NT2/D1 (cell line): ENCODE results near the gene MGAT5.

ENCODE experiments used
- DNase-seq: peaks from one replicate; pipeline ENCODE4 v3.0.0-alpha.2; 2011; ENCODE audit warnings: low read depth, low spot score
- H3K27me3 ChIP-seq: 2 replicates; pipeline ENCODE4 v1.6.0; 2011; ENCODE audit warnings: mild to moderate bottlenecking; ENCODE audit not compliant: insufficient read length, insufficient read depth
- H3K36me3 ChIP-seq: 2 replicates; pipeline ENCODE4 v1.6.1; 2011; ENCODE audit warnings: mild to moderate bottlenecking, low read length, mixed read lengths; ENCODE audit not compliant: insufficient read depth, insufficient read length
- H3K4me1 ChIP-seq: 2 replicates; pipeline ENCODE4 v1.5.1; 2011; ENCODE audit not compliant: insufficient read depth, insufficient read length
- H3K4me3 ChIP-seq: 2 replicates; pipeline ENCODE4 v1.5.1; 2011; ENCODE audit warnings: low read depth; ENCODE audit not compliant: insufficient read length
- H3K9ac ChIP-seq: 2 replicates; pipeline ENCODE4 v1.6.0; 2011; ENCODE audit warnings: low read depth; ENCODE audit not compliant: insufficient read length
- H3K9me3 ChIP-seq: 2 replicates; pipeline ENCODE4 v1.5.1; 2011; ENCODE audit warnings: mild to moderate bottlenecking, low read length; ENCODE audit not compliant: insufficient read depth
- SUZ12 ChIP-seq: IDR thresholded peaks from 2 replicates; pipeline ENCODE4 v1.6.1; 2011; ENCODE audit not compliant: insufficient read length, insufficient read depth; ENCODE audit errors: extremely low read depth
- YY1 ChIP-seq: IDR thresholded peaks from 2 replicates; pipeline ENCODE4 v1.6.1; 2011; ENCODE audit not compliant: insufficient read length, insufficient read depth
- ZNF274 ChIP-seq: IDR thresholded peaks from 2 replicates; pipeline ENCODE4 v1.6.1; 2011; ENCODE audit warnings: mild to moderate bottlenecking, low read depth, low read length

The MGAT5 gene

GRCh38 chr2:134500211-134500935, 246.5 kb downstream of the MGAT5 start:
- H3K36me3 ChIP-seq = no peaks in the 10 kb centered on the region
- H3K9ac ChIP-seq = no peak overlapping the region
- no peak for DNase-seq
- H3K4me1 ChIP-seq = no peaks in the 10 kb centered on the region
- H3K9me3 ChIP-seq = no peaks in the 10 kb centered on the region
- H3K4me3 ChIP-seq = no peak overlapping the region
- TF ChIP-seq SUZ12 = no peak
- no peak for TF ChIP-seq ZNF274
- no peak for TF ChIP-seq YY1
- no peaks in the 10 kb centered on the region for H3K27me3 ChIP-seq

- Histone ChIP-seq H3K4me3 (no peak overlapping the region), H3K27me3 (no peaks in the 10 kb centered on the region), H3K9ac (no peak overlapping the region), H3K4me1 (no peaks in the 10 kb centered on the region), H3K36me3 (no peaks in the 10 kb centered on the region), H3K9me3 (no peaks in the 10 kb centered on the region)
- DNase-seq = no peak
- TF ChIP-seq YY1 (no peak), SUZ12 (no peak), ZNF274 (no peak)
Measured at GRCh38 chr2:134501476-134502091, 247.7 kb downstream of the MGAT5 start.

DNA sequence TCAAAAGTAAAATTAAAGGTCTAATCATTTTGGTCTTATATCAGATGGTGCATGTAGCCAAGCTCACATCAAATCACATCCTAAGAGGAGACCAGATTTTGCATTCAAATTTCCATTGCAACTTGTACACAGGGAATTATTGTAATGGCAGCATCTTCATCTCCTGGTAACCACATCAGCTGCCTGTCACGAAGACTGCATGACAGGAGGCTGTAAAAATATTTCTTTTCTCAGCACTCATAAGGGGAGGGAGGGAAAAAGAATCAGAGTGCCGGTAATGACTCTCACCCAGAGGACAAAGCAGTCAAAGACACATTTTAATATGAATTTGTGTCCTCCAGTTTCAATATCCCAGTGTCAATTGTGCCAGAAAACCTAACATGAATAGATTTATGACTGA, 248.2 kb downstream of the MGAT5 start:
- H3K9me3 ChIP-seq = no peaks in the 10 kb centered on the region
- no peak overlapping the region for H3K4me3 ChIP-seq
- no peak for TF ChIP-seq SUZ12
- no peak for TF ChIP-seq YY1
- TF ChIP-seq ZNF274 = no peak
- no peak for DNase-seq
- no peaks in the 10 kb centered on the region for H3K36me3 ChIP-seq
- H3K27me3 ChIP-seq = no peaks in the 10 kb centered on the region
- no peak overlapping the region for H3K9ac ChIP-seq
- H3K4me1 ChIP-seq = no peaks in the 10 kb centered on the region
